SK-N-SH (cell line): Measurements from ENCODE around the gene TRIM8. TPM values are rescaled to one million over a fixed set of nuclear protein-coding genes. Genes with fewer than 3 reads are reported as not detected.

Experiments used
- CTCF ChIA-PET: fragments of 300-600, 350-600 bp; formaldehyde crosslinking; extraction: SDS; loops from one replicate; lab custom pipeline; 2021; lab: Yijun Ruan, JAX
- POLR2A ChIA-PET: fragments of 350-600 bp; sonication (Branson Sonifier 250); formaldehyde crosslinking; extraction: SDS; loops from one replicate; lab custom pipeline; 2020; ENCODE audit warnings: antibody characterized with exemption, inconsistent platforms; lab: Yijun Ruan, JAX
- DNase-seq: peaks from one replicate; pipeline ENCODE4 v3.0.0; 2012
- H2AFZ ChIP-seq: fragments of 200-600 bp; sonication (generic); 2 replicates; pipeline ENCODE4 v1.8.1; 2016; ENCODE audit warnings: antibody characterized with exemption, mild to moderate bottlenecking, low read depth
- H3F3A ChIP-seq: fragments of 200-600 bp; sonication (generic); replicated peaks from 2 replicates; pipeline ENCODE3; 2016; ENCODE audit warnings: antibody characterized with exemption, mild to moderate bottlenecking; ENCODE audit not compliant: insufficient read depth
- H3K27ac ChIP-seq, 2 experiments: fragments of 200-500 bp in 1 of 2; fragments of 200-600 bp in 1 of 2; sonication (Bioruptor generic) in 1 of 2; sonication (generic), shearing (Covaris generic) in 1 of 2; 2 replicates each; pipeline versions ENCODE4 v1.5.1 to v1.6.1; 2014 to 2016; ENCODE audit warnings: low read depth in 2 of 2, inconsistent platforms in 1 of 2, low read length in 1 of 2, mild to moderate bottlenecking in 1 of 2, mixed read lengths in 1 of 2
- H3K27me3 ChIP-seq: fragments of 200-600 bp; sonication (generic), shearing (Covaris generic); 2 replicates; pipeline ENCODE4 v1.6.1; 2016; ENCODE audit warnings: mixed run types; ENCODE audit not compliant: insufficient read depth
- H3K36me3 ChIP-seq, 2 experiments: fragments of 200-500 bp in 1 of 2; fragments of 200-600 bp in 1 of 2; sonication (Bioruptor generic) in 1 of 2; sonication (generic) in 1 of 2; replicated peaks in 1 of 2; 2 replicates each; pipeline versions ENCODE3 to v1.5.1; 2014 to 2016; ENCODE audit warnings: low read length in 1 of 2, mild to moderate bottlenecking in 1 of 2; ENCODE audit not compliant: insufficient read depth in 2 of 2, control insufficient read depth in 1 of 2
- H3K4me1 ChIP-seq, 2 experiments: fragments of 200-500 bp in 1 of 2; fragments of 200-600 bp in 1 of 2; sonication (Bioruptor generic) in 1 of 2; sonication (generic), shearing (Covaris generic) in 1 of 2; 2 replicates each; pipeline versions ENCODE4 v1.5.1 to v1.6.1; 2014 to 2016; ENCODE audit warnings: low read depth in 1 of 2, low read length in 1 of 2, mixed run types in 1 of 2; ENCODE audit not compliant: insufficient read depth in 2 of 2, control insufficient read depth in 1 of 2
- H3K4me2 ChIP-seq: fragments of 200-600 bp; sonication (generic), shearing (Covaris generic); 2 replicates; pipeline ENCODE4 v1.6.1; 2017; ENCODE audit warnings: mixed run types
- H3K4me3 ChIP-seq, 2 experiments: fragments of 200-500 bp in 1 of 2; fragments of 200-600 bp in 1 of 2; sonication (Bioruptor generic) in 1 of 2; sonication (generic), shearing (Covaris generic) in 1 of 2; 2 replicates each; pipeline versions ENCODE4 v1.5.1 to v1.8.1; 2014 to 2016; ENCODE audit warnings: low read depth in 2 of 2, inconsistent platforms in 1 of 2, low read length in 1 of 2, mild to moderate bottlenecking in 1 of 2, mixed read lengths in 1 of 2, moderate library complexity in 1 of 2
- H3K79me2 ChIP-seq: fragments of 200-600 bp; sonication (generic); 2 replicates; pipeline ENCODE4 v1.8.1; 2017; ENCODE audit warnings: mild to moderate bottlenecking; ENCODE audit not compliant: insufficient read depth
- H3K9ac ChIP-seq: fragments of 200-600 bp; sonication (generic); 2 replicates; pipeline ENCODE4 v1.6.1; 2017; ENCODE audit warnings: mixed run types
- H3K9me2 ChIP-seq: fragments of 200-600 bp; sonication (generic); 2 replicates; pipeline ENCODE4 v1.6.1; 2017; ENCODE audit warnings: mixed run types
- H3K9me3 ChIP-seq: fragments of 200-600 bp; sonication (generic); 2 replicates; pipeline ENCODE4 v1.6.1; 2017; ENCODE audit warnings: mixed run types, mild to moderate bottlenecking, moderate library complexity
- H4K20me1 ChIP-seq: fragments of 200-600 bp; sonication (generic); 2 replicates; pipeline ENCODE4 v1.6.1; 2017; ENCODE audit warnings: mild to moderate bottlenecking, mixed run types; ENCODE audit not compliant: insufficient read depth
- CHD2 ChIP-seq: fragments of 150-350 bp; IDR thresholded peaks from 2 replicates; pipeline ENCODE4 v1.6.1; 2018; ENCODE audit warnings: low read length; ENCODE audit not compliant: partially characterized antibody
- CTCF ChIP-seq: fragments of 200-600 bp; sonication (generic); IDR thresholded peaks from 2 replicates; pipeline ENCODE4 v1.6.1; 2017; ENCODE audit warnings: antibody characterized with exemption, mild to moderate bottlenecking, moderate library complexity
- ELF1 ChIP-seq: IDR thresholded peaks from 2 replicates; pipeline ENCODE4 v1.4.0; 2012
- FOXJ3 ChIP-seq: sonication (generic); formaldehyde crosslinking; IDR thresholded peaks from 2 replicates; pipeline ENCODE4 v1.5.1; 2020; ENCODE audit warnings: mild to moderate bottlenecking, missing genetic modification reagents
- IRF3 ChIP-seq: fragments of 150-350 bp; IDR thresholded peaks from 2 replicates; pipeline ENCODE4 v1.6.1; 2016; ENCODE audit warnings: mild to moderate bottlenecking, low read depth, low read length
- JUND ChIP-seq: IDR thresholded peaks from 2 replicates; pipeline ENCODE4 v1.4.0; 2012
- MAX ChIP-seq: IDR thresholded peaks from 2 replicates; pipeline ENCODE4 v1.4.0; 2012; ENCODE audit warnings: low read depth
- PBX3 ChIP-seq: IDR thresholded peaks from 2 replicates; pipeline ENCODE4; 2012
- POLR2AphosphoS5 ChIP-seq: IDR thresholded peaks from 2 replicates; pipeline ENCODE4 v1.6.1; 2012; ENCODE audit warnings: low read depth, low read length
- RCOR1 ChIP-seq: fragments of 150-350 bp; IDR thresholded peaks from 2 replicates; pipeline ENCODE4 v1.6.1; 2017; ENCODE audit warnings: antibody characterized with exemption, low read length
- RXRA ChIP-seq: IDR thresholded peaks from 2 replicates; pipeline ENCODE4 v1.4.0; 2012; ENCODE audit warnings: low read depth, mild to moderate bottlenecking, borderline replicate concordance
- SIN3A ChIP-seq: IDR thresholded peaks from 2 replicates; pipeline ENCODE4 v1.6.1; 2012; ENCODE audit warnings: low read depth, mild to moderate bottlenecking, low read length, moderate library complexity, borderline replicate concordance
- TAF1 ChIP-seq: IDR thresholded peaks from 2 replicates; pipeline ENCODE4 v1.6.1; 2012; ENCODE audit warnings: low read depth, mild to moderate bottlenecking, low read length, moderate library complexity, borderline replicate concordance
- TCF12 ChIP-seq: IDR thresholded peaks from 2 replicates; pipeline ENCODE4 v1.4.0; 2012
- TEAD4 ChIP-seq: IDR thresholded peaks from 2 replicates; pipeline ENCODE4 v1.4.0; 2012; ENCODE audit warnings: mild to moderate bottlenecking, borderline replicate concordance; ENCODE audit not compliant: insufficient read depth
- USF1 ChIP-seq: IDR thresholded peaks from 2 replicates; pipeline ENCODE4 v1.4.0; 2012; ENCODE audit warnings: low read depth, borderline replicate concordance
- USF2 ChIP-seq: fragments of 150-350 bp; IDR thresholded peaks from 2 replicates; pipeline ENCODE4 v1.6.1; 2017; ENCODE audit warnings: antibody characterized with exemption, low read length, low read depth, borderline replicate concordance
- ZBTB33 ChIP-seq: IDR thresholded peaks from 2 replicates; pipeline ENCODE4 v1.4.0; 2012; ENCODE audit warnings: low read depth, borderline replicate concordance
- WGBS: methylation state at CpG from one replicate; pipeline ENCODE4 v1.1.6; 2017; ENCODE audit warnings: low lambda C conversion rate; 5-methylcytosine and 5-hydroxymethylcytosine counted together
- polyA plus RNA-seq, 3 experiments: library from polyadenylated mRNA; depleted of rRNA; stranded (reverse); fragments of >200 nt; gene quantifications; 2 replicates each; pipeline ENCODE4 v1.2.3, GENCODE V29; 2012

The TRIM8 gene
- polyA plus RNA-seq, 1 of the 3 experiments (the other 2 are of a cell fraction) = 108 TPM

- no peak; the same call in 1 of the 2 replicates for TF ChIP-seq JUND
- peak; percentile 38; the same call in 1 of the 2 replicates for TF ChIP-seq TAF1
- no peak for TF ChIP-seq RXRA
- 0 out of 2 replicates have a peak, but pooled peaks have one; percentile 37 for TF ChIP-seq MAX
- TF ChIP-seq SIN3A = no peak
- TF ChIP-seq ZBTB33 = no peak
- no peak for TF ChIP-seq PBX3
- no peak for TF ChIP-seq ELF1
- TF ChIP-seq TEAD4 = no peak
- TF ChIP-seq IRF3 = no peak
- TF ChIP-seq CTCF = no peak
- no peak for TF ChIP-seq RCOR1
Observed at GRCh38 chr10:102627736-102628293, 16.5 kb upstream of the TRIM8 start (continued).

GRCh38 chr10:102628451-102628911 is 15.8 kb upstream of the TRIM8 start:
- POLR2A ChIA-PET = interaction anchor here (0.8 to 4.0 kb wide), 7 partner anchors 10 to 113 kb away, joined by 3 to 34 read pairs (median 5); partner anchors contain the start of gene TRIM8
- CTCF ChIA-PET = interaction anchor here (0.6 to 2.9 kb wide), 8 partner anchors 14 to 229 kb away, joined by 3 to 18 read pairs (median 4); partner anchors contain the start of gene TRIM8
- Histone ChIP-seq H3K4me3 (no peak overlapping the region), H3K4me2 (peak overlapping the region; percentile 68), H2AFZ (0 out of 2 replicates have a peak overlapping the region, but pooled peaks have one; percentile 67), H3K9me3 (no peaks in the 10 kb centered on the region), H3K27ac (peak overlapping the region; percentile 91 to 99), H3K9ac (peak overlapping the region; percentile 72), H3F3A (peaks cover 46% of the 10 kb centered on the region), H4K20me1 (no peaks in the 10 kb centered on the region), H3K27me3 (no peaks in the 10 kb centered on the region), H3K79me2 (no peaks in the 10 kb centered on the region), H3K36me3 (peaks cover 0 to 3% of the 10 kb centered on the region in 2 experiments), H3K9me2 (no peaks in the 10 kb centered on the region), H3K4me1 (peaks cover 61 to 93% of the 10 kb centered on the region in 2 experiments)
- DNase-seq = peak; percentile 89
- WGBS = 21% methylated on average over 11 of the region's 11 CpGs
- TF ChIP-seq ELF1 (no peak), PBX3 (no peak), USF1 (no peak), TCF12 (0 out of 2 replicates have a peak, but pooled peaks have one; percentile 19), FOXJ3 (CRISPR knock-in tag) (peak; percentile 83), CHD2 (peak; percentile 77), POLR2AphosphoS5 (no peak), IRF3 (no peak), USF2 (no peak)
